Umbilical cord (tissue), 2 donors: ENCODE data around the gene PACSIN1. TPM values are rescaled to one million over a fixed set of nuclear protein-coding genes. Genes with fewer than 3 reads are reported as not detected.
"Not testable (repeated sequence)": the region's sequence is repeated elsewhere in the genome, so short reads cannot be mapped to it uniquely, and the experiment has no call there.

Experiments
- DNase-seq: peaks from one replicate; pipeline ENCODE4 v3.0.0-alpha.2; 2015; ENCODE audit warnings: low spot score
- total RNA-seq: library from RNA; depleted of rRNA; stranded (reverse); fragments of >200 nt; gene quantifications from one replicate; pipeline ENCODE4 v1.2.3, GENCODE V29; 2014; ENCODE audit warnings: low replicate concordance; ENCODE audit not compliant: insufficient read depth

The PACSIN1 gene
- total RNA-seq, 1 donor from 2014 or later: 0.72 TPM

GRCh38 chr6:34457742-34458735, 7.8 kb upstream of the PACSIN1 start:
- no peak for DNase-seq

GRCh38 chr6:34459899-34460593, 5.8 kb upstream of the PACSIN1 start:
- no peak for DNase-seq

GRCh38 chr6:34460796-34461507, 4.9 kb upstream of the PACSIN1 start:
- no peak for DNase-seq

GRCh38 chr6:34462010-34462409, 3.9 kb upstream of the PACSIN1 start:
- DNase-seq: no peak

GRCh38 chr6:34462551-34462971, 3.3 kb upstream of the PACSIN1 start:
- peak; percentile 27 for DNase-seq

- no peak for DNase-seq
Measured at GRCh38 chr6:34463299-34463698, 2.6 kb upstream of the PACSIN1 start.

GRCh38 chr6:34463849-34464248, 2.0 kb upstream of the PACSIN1 start:
- DNase-seq: no peak

GRCh38 chr6:34466242-34467185, 638 bp downstream of the PACSIN1 start:
- DNase-seq: no peak

- no peak for DNase-seq
Measured at GRCh38 chr6:34468378-34468892, 2.6 kb downstream of the PACSIN1 start.

- no peak for DNase-seq
Measured at GRCh38 chr6:34469499-34469898, 3.6 kb downstream of the PACSIN1 start.

- no peak for DNase-seq
Measured at GRCh38 chr6:34472425-34472824, 6.5 kb downstream of the PACSIN1 start.

- no peak for DNase-seq
Measured at GRCh38 chr6:34473967-34474366, 8.1 kb downstream of the PACSIN1 start.

- no peak for DNase-seq
Measured at GRCh38 chr6:34474754-34475153, 8.9 kb downstream of the PACSIN1 start.

- no peak for DNase-seq
Measured at GRCh38 chr6:34475238-34475682, 9.4 kb downstream of the PACSIN1 start.

- no peak for DNase-seq
Measured at GRCh38 chr6:34475767-34476328, 10.0 kb downstream of the PACSIN1 start.

GRCh38 chr6:34476447-34476846, 10.6 kb downstream of the PACSIN1 start:
- no peak for DNase-seq

- DNase-seq: no peak
Measured at GRCh38 chr6:34476921-34477320, 11.0 kb downstream of the PACSIN1 start.

- DNase-seq: no peak
Measured at GRCh38 chr6:34478796-34479195, 12.9 kb downstream of the PACSIN1 start.

- DNase-seq: not testable (repeated sequence)
Measured at GRCh38 chr6:34483781-34484180, 17.9 kb downstream of the PACSIN1 start.

GRCh38 chr6:34484391-34484790, 18.5 kb downstream of the PACSIN1 start:
- DNase-seq: no peak
